IMR-90 (cell line): ENCODE data around the gene RGS7BP. TPM values are rescaled to one million over a fixed set of nuclear protein-coding genes. Genes with fewer than 3 reads are reported as not detected.
A peak's percentile ranks its signal among the peaks of the same experiment; 100 is the strongest.

Experiments used
- ATAC-seq: fragments of 200-7000 bp; cut with Tn5 transposase; 2 replicates; pipeline ENCODE4 v1.9.1; 2020; ENCODE audit warnings: low read depth, mild to moderate bottlenecking, moderate library complexity
- BruUV-seq: library from RNA; stranded (reverse); fragments of 400-500 nt; replicated peaks from 2 replicates; lab custom pipeline; 2021; lab: Mats Ljungman, UMichigan
- CTCF ChIA-PET: fragments of 300-600 bp; formaldehyde crosslinking; extraction: SDS; loops from one replicate; lab custom pipeline; 2021; ENCODE audit warnings: antibody characterized with exemption; lab: Yijun Ruan, JAX
- POLR2A ChIA-PET: fragments of 300-600 bp; sonication (Branson Sonifier 250); formaldehyde crosslinking; loops from one replicate; lab custom pipeline; 2022; ENCODE audit warnings: antibody characterized with exemption; ENCODE audit not compliant: unreplicated experiment; lab: Charles Lee
- DNase-seq: peaks from one replicate; pipeline ENCODE4 v3.0.0; 2013
- H2AFZ ChIP-seq: replicated peaks from 2 replicates; pipeline ENCODE3; 2013; ENCODE audit warnings: low read length, mild to moderate bottlenecking; ENCODE audit not compliant: poor library complexity
- H2AK5ac ChIP-seq: 2 replicates; pipeline ENCODE4 v1.6.1; 2013; ENCODE audit warnings: low read depth, low read length, inconsistent platforms
- H2AK9ac ChIP-seq: replicated peaks from 2 replicates; pipeline ENCODE3; 2013; ENCODE audit warnings: mild to moderate bottlenecking, low read depth, low read length, moderate library complexity; ENCODE audit not compliant: poor library complexity
- H2BK120ac ChIP-seq: 2 replicates; pipeline ENCODE4 v1.6.1; 2013; ENCODE audit warnings: low read depth, low read length, inconsistent platforms
- H2BK15ac ChIP-seq: 3 replicates; pipeline ENCODE4 v1.6.1; 2013; ENCODE audit warnings: low read depth, low read length, inconsistent platforms
- H2BK20ac ChIP-seq: 2 replicates; pipeline ENCODE4 v1.6.1; 2013; ENCODE audit warnings: low read depth, mild to moderate bottlenecking, inconsistent platforms, low read length, moderate library complexity
- H2BK5ac ChIP-seq: 2 replicates; pipeline ENCODE4 v1.6.1; 2013; ENCODE audit warnings: mild to moderate bottlenecking, low read depth, low read length, inconsistent platforms; ENCODE audit not compliant: poor library complexity, severe bottlenecking
- H3K14ac ChIP-seq: replicated peaks from 2 replicates; pipeline ENCODE4 v1.6.1; 2013; ENCODE audit warnings: low read depth, low read length, inconsistent platforms
- H3K18ac ChIP-seq: 2 replicates; pipeline ENCODE4 v1.6.1; 2013; ENCODE audit warnings: low read depth, low read length, control low read depth
- H3K23ac ChIP-seq: 2 replicates; pipeline ENCODE4 v1.6.1; 2013; ENCODE audit warnings: low read depth, low read length, inconsistent platforms
- H3K27ac ChIP-seq: 2 replicates; pipeline ENCODE4 v1.5.1; 2013; ENCODE audit warnings: mild to moderate bottlenecking, control low read depth, low read length; ENCODE audit not compliant: insufficient read depth
- H3K27me3 ChIP-seq: 2 replicates; pipeline ENCODE4 v1.6.1; 2013; ENCODE audit warnings: low read length; ENCODE audit not compliant: control insufficient read depth, insufficient read depth
- H3K36me3 ChIP-seq: 2 replicates; pipeline ENCODE4 v1.6.1; 2013; ENCODE audit warnings: low read length, mixed read lengths; ENCODE audit not compliant: control insufficient read depth, insufficient read depth
- H3K4ac ChIP-seq: 2 replicates; pipeline ENCODE4 v1.6.1; 2013; ENCODE audit warnings: low read depth, low read length, inconsistent platforms
- H3K4me1 ChIP-seq: 2 replicates; pipeline ENCODE4 v1.6.1; 2013; ENCODE audit warnings: low read length, mixed read lengths; ENCODE audit not compliant: control insufficient read depth, insufficient read depth
- H3K4me2 ChIP-seq: 2 replicates; pipeline ENCODE4 v1.6.1; 2013; ENCODE audit warnings: low read depth, mild to moderate bottlenecking, control low read depth, low read length, moderate library complexity
- H3K4me3 ChIP-seq: 2 replicates; pipeline ENCODE4 v1.5.1; 2013; ENCODE audit warnings: low read depth, mild to moderate bottlenecking, control low read depth, low read length, moderate library complexity; ENCODE audit not compliant: insufficient read depth
- H3K56ac ChIP-seq: 2 replicates; pipeline ENCODE4 v1.6.1; 2013; ENCODE audit warnings: low read length, inconsistent platforms; ENCODE audit not compliant: insufficient read depth; ENCODE audit errors: extremely low read depth
- H3K79me1 ChIP-seq, 2 experiments: 2 replicates each; pipeline ENCODE4 v1.6.1; 2013; ENCODE audit warnings: low read length in 2 of 2, inconsistent platforms in 1 of 2, low read depth in 1 of 2
- H3K9ac ChIP-seq: 2 replicates; pipeline ENCODE4 v1.6.1; 2013; ENCODE audit warnings: low read depth, low read length, control low read depth
- H3K9me1 ChIP-seq: 2 replicates; pipeline ENCODE4 v1.6.1; 2013; ENCODE audit warnings: low read length, inconsistent platforms; ENCODE audit not compliant: insufficient read depth
- H3K9me3 ChIP-seq: 2 replicates; pipeline ENCODE4 v1.6.1; 2013; ENCODE audit warnings: low read length; ENCODE audit not compliant: control insufficient read depth, insufficient read depth
- H4K20me1 ChIP-seq: 2 replicates; pipeline ENCODE4 v1.6.1; 2013; ENCODE audit warnings: low read length, inconsistent platforms; ENCODE audit not compliant: insufficient read depth
- H4K5ac ChIP-seq: 2 replicates; pipeline ENCODE4 v1.6.1; 2013; ENCODE audit warnings: mild to moderate bottlenecking, low read depth, low read length, control low read depth
- H4K8ac ChIP-seq, 2 experiments: 2 replicates each; pipeline ENCODE4 v1.6.1; 2013; ENCODE audit warnings: low read depth in 2 of 2, low read length in 2 of 2, control low read depth in 1 of 2, inconsistent platforms in 1 of 2
- H4K91ac ChIP-seq: 2 replicates; pipeline ENCODE4 v1.6.1; 2013; ENCODE audit warnings: low read depth, low read length, inconsistent platforms; ENCODE audit not compliant: insufficient read depth
- CEBPB ChIP-seq: IDR thresholded peaks from 2 replicates; pipeline ENCODE4 v1.6.1; 2012; ENCODE audit warnings: low read depth, low read length, improper control_type of control experiment
- CHD1 ChIP-seq: IDR thresholded peaks from 2 replicates; pipeline ENCODE4 v1.6.1; 2012; ENCODE audit warnings: low read depth, low read length, improper control_type of control experiment
- CTCF ChIP-seq: conservative IDR thresholded peaks from 2 replicates; pipeline ENCODE4 v1.5.1; 2012; ENCODE audit warnings: mild to moderate bottlenecking, low read depth, low read length, improper control_type of control experiment
- ELK1 ChIP-seq: fragments of 150-350 bp; IDR thresholded peaks from 2 replicates; pipeline ENCODE4 v1.6.1; 2016; ENCODE audit warnings: low read depth, mild to moderate bottlenecking, low read length, moderate library complexity, borderline replicate concordance
- MAFK ChIP-seq: IDR thresholded peaks from 2 replicates; pipeline ENCODE4 v1.6.1; 2012; ENCODE audit warnings: low read depth, low read length, improper control_type of control experiment
- RAD21 ChIP-seq: IDR thresholded peaks from 2 replicates; pipeline ENCODE4 v1.6.1; 2012; ENCODE audit warnings: low read length, improper control_type of control experiment
- SMC3 ChIP-seq: fragments of 150-350 bp; IDR thresholded peaks from 2 replicates; pipeline ENCODE4 v1.6.1; 2016; ENCODE audit warnings: low read depth, mild to moderate bottlenecking, antibody characterized with exemption, low read length, moderate library complexity
- WGBS, 2 experiments: methylation state at CpG; one replicate each; pipeline versions ENCODE4 v1.1.5 to v1.1.7; 2013; ENCODE audit warnings: missing lambda C conversion rate in 2 of 2; ENCODE audit not compliant: insufficient read length in 1 of 2; ENCODE audit errors: extremely low coverage in 2 of 2; 5-methylcytosine and 5-hydroxymethylcytosine counted together
- dilution Hi-C: fragments of 300-500 bp; cut with HindIII; formaldehyde crosslinking; loops from one replicate; pipeline ENCODE4 v1.14.3; 2018; ENCODE audit warnings: low sequenced_read_pairs; ENCODE audit not compliant: unreplicated experiment
- in situ Hi-C: fragments of 300-500 bp; cut with MboI; formaldehyde crosslinking; loops from 3 replicates; pipeline ENCODE4 v1.14.3; 2019; ENCODE audit warnings: low sequenced_read_pairs, inconsistent platforms, mixed read lengths
- intact Hi-C: fragments of 100-400 bp; cut with micrococcal nuclease; formaldehyde crosslinking; loops from 2 replicates; pipeline ENCODE4 v1.10.0; 2022
- polyA plus RNA-seq, 3 experiments: library from polyadenylated mRNA; depleted of rRNA; stranded (reverse); fragments of >200 nt; gene quantifications; 2 replicates each; pipeline ENCODE4 v1.2.3, GENCODE V29; 2012; ENCODE audit warnings: low replicate concordance in 1 of 3
- total RNA-seq: library from RNA; depleted of rRNA; stranded (reverse); fragments of >200 nt; gene quantifications from 2 replicates; pipeline ENCODE4 v1.2.3, GENCODE V29; 2012

RGS7BP gene
- total and polyA plus RNA-seq, 2 of the 4 experiments (the other 2 are of a cell fraction), result not detected

- Histone ChIP-seq H2BK20ac (no peak overlapping the region), H2BK15ac (no peak overlapping the region), H3K4me1 (no peaks in the 10 kb centered on the region), H3K18ac (no peak overlapping the region), H3K27ac (no peak overlapping the region), H2AK9ac (no peak overlapping the region), H4K8ac (no peak overlapping the region), H2AFZ (no peak overlapping the region), H2AK5ac (no peak overlapping the region), H3K9me3 (no peaks in the 10 kb centered on the region), H3K4ac (no peak overlapping the region), H3K56ac (no peak overlapping the region), H4K5ac (no peak overlapping the region), H3K4me3 (no peak overlapping the region), H4K20me1 (no peaks in the 10 kb centered on the region), H4K91ac (no peak overlapping the region), H3K79me1 (no peaks in the 10 kb centered on the region), H3K23ac (no peak overlapping the region), H3K9ac (no peak overlapping the region), H3K27me3 (peaks cover 8% of the 10 kb centered on the region), H3K9me1 (no peaks in the 10 kb centered on the region), H3K36me3 (no peaks in the 10 kb centered on the region), H2BK120ac (no peak overlapping the region), H3K14ac (no peak overlapping the region), H3K4me2 (peak overlapping the region; percentile 53; the same call in 1 of the 2 replicates), H2BK5ac (no peak overlapping the region)
- dilution Hi-C loops, result loop anchor here (25.0 kb wide), 1 partner anchor 375 kb away; no protein-coding TSS in a partner anchor
- TF ChIP-seq RAD21, result peak; percentile 81
- no peak for TF ChIP-seq CEBPB
- TF ChIP-seq CTCF, result peak; percentile 83
- peak; percentile 56 for TF ChIP-seq SMC3
- no peak for TF ChIP-seq MAFK
- TF ChIP-seq CHD1, result no peak
- no peak for TF ChIP-seq ELK1
- no TSS peak for BruUV-seq
- POLR2A ChIA-PET, result no interaction called here
- WGBS, 2 experiments, result no CpG with 5 or more reads among the region's 5 CpGs
- ATAC-seq (peak; percentile 81), DNase-seq (peak; percentile 64)
- in situ Hi-C loops, result no loop called here
- CTCF ChIA-PET, result interaction anchor here (0.5 to 2.9 kb wide), 14 partner anchors 10 to 465 kb away, joined by 3 to 16 read pairs (median 4); no protein-coding TSS in a partner anchor
- intact Hi-C loops, result loop anchor here (1.0 kb wide), 2 partner anchors 383 to 464 kb away; no protein-coding TSS in a partner anchor
Observed at GRCh38 chr5:64612344-64612961, 106.6 kb downstream of the RGS7BP start.
